ENCODE measurements around the gene PEAK3. TPM values are rescaled to one million over a fixed set of nuclear protein-coding genes. Genes with fewer than 3 reads are reported as not detected.

PEAK3 gene
- total and polyA plus RNA-seq, 2 donors (not counting 1 experiment from before 2014, with no cell fraction given), result 0.18 to 0.71 TPM

DNA sequence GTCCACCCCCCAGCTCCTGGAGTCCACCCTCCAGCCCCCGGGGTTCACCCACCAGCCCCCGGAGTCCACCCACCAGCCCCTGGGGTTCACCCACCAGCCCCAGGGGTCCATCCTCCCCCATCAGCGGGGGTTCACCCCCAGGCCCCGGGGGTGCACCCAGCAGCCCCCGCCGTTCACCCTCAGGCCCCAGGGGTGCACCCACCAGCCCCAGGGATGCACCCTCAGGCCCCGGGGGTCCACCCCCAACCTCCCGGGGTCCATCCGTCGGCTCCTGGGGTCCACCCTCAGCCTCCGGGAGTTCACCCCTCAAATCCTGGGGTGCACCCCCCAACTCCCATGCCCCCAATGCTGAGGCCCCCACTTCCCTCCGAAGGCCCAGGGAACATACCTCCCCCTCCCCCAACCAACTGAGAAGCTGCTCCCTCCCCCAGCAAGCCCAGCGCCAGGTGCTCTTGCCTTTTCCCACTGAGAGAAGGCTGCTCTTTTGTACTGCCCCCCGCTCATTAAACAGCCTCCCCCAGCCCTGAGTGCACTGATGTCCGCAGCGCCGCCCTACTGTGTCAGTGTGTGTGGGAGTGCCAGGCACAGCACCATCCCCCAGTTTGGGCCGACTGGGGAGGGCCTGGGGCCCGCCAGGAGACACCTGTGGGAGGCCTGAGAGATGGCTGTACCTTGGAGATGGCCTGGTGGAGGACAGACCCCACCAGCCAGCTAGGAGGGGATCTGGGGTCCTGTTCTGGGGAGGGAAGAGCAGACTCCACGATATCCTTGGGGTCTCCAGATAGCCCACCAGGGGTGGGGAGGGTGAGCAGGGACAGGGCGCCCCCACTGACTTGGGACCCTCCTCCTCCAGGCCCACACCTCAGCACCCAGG lies 33.6 kb downstream of the PEAK3 start:
- no peak overlapping the region for H2AFZ ChIP-seq (ENCODE audit: insufficient read depth, low read depth, low read length, poor library complexity, severe bottlenecking)
- CTCF ChIA-PET, result no interaction called here
- H3K4me1 Mint-ChIP-seq, result peaks cover 16% of the 10 kb centered on the region
- peaks cover 0 to 38% (median 14%) of the 10 kb centered on the region in 4 experiments for H3K27me3 ChIP-seq (replicated peaks in 1 of 4; ENCODE audit: control extremely low read depth in 1 of 4, control insufficient read depth in 3 of 4, insufficient read depth in 4 of 4, low read length in 3 of 4)
- intact Hi-C loops (cut with micrococcal nuclease), result no loop called here
- ATAC-seq (ENCODE audit: low read depth) (no peak), DNase-seq (no peak)
- WGBS (ENCODE audit: insufficient coverage), result 96% methylated on average over 9 of the region's 21 CpGs
- H3K9me3 Mint-ChIP-seq (ENCODE audit: insufficient read depth), result no peaks in the 10 kb centered on the region
- H4K20me1 ChIP-seq (ENCODE audit: control insufficient read depth, insufficient read depth, low read length, poor library complexity, severe bottlenecking), result peaks cover 81% of the 10 kb centered on the region
- H3K9me3 ChIP-seq (ENCODE audit: control extremely low read depth in 1 of 3, control insufficient read depth in 2 of 3, insufficient read depth in 1 of 3, low read length in 2 of 3), result peaks cover 0 to 15% (median 0%) of the 10 kb centered on the region in 3 donors
- H3K4me3 Mint-ChIP-seq, result no peak overlapping the region
- no peak overlapping the region for H3K4me3 ChIP-seq (ENCODE audit: control extremely low read depth in 1 of 5, extremely low read depth in 1 of 5, insufficient read depth in 1 of 5, low read depth in 2 of 5, low read length in 4 of 5)
- H3K27ac Mint-ChIP-seq, result no peak overlapping the region
- peaks cover 0 to 52% of the 10 kb centered on the region in 2 experiments for H3K36me3 ChIP-seq (replicated peaks in 1 of 2; ENCODE audit: control extremely low read depth in 1 of 2, control insufficient read depth in 1 of 2, extremely low read depth in 1 of 2, insufficient read depth in 2 of 2, low read length in 1 of 2)
- POLR2A ChIA-PET, result no interaction called here
- TF ChIP-seq EZH2 (IDR thresholded peaks at IDR 0.05; ENCODE audit: borderline replicate concordance, insufficient read depth, low read depth, low read length, poor library complexity, severe bottlenecking), result no peak
- no peaks in the 10 kb centered on the region for H3K27me3 Mint-ChIP-seq
- no peak overlapping the region for H3K9ac ChIP-seq (ENCODE audit: low read length)
- H3K27ac ChIP-seq (ENCODE audit: low read length in 2 of 2), result no peak overlapping the region
- H3K4me2 ChIP-seq (replicated peaks; ENCODE audit: low read depth, low read length, poor library complexity, severe bottlenecking), result no peak overlapping the region
- H3K79me2 ChIP-seq (ENCODE audit: control insufficient read depth, insufficient read depth, low read length), result peaks cover 33% of the 10 kb centered on the region
- peaks cover 26 to 28% of the 10 kb centered on the region in 2 donors for H3K4me1 ChIP-seq (ENCODE audit: control insufficient read depth in 2 of 2, insufficient read depth in 2 of 2, low read length in 2 of 2)

DNA sequence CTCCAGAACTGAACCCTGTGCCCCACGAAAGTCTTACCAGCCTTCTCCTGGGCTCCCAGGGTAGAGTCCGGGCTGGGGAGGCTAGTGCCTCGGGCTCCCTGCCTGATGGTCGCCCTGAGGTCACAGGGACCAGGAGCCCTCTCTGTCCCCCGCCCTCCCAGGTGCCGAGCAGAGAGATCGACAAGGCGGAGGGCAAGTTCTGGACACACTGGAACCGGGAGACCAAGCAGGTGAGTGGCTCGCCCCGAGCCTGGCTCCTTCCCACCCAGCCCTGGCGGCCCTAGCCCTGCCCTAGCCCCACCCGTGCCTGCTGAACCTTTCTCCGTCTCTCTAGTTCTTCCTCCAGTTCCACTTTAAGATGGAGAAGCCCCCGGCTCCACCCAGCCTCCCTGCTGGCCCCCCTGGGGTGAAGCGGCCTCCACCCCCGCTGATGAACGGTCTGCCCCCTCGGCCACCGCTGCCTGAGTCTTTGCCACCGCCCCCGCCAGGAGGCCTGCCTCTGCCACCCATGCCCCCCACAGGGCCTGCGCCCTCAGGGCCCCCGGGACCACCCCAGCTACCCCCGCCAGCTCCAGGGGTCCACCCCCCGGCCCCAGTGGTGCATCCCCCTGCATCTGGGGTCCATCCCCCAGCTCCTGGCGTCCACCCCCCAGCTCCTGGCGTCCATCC lies 34.4 kb downstream of the PEAK3 start:
- TF ChIP-seq EZH2 (IDR thresholded peaks at IDR 0.05; ENCODE audit: borderline replicate concordance, insufficient read depth, low read depth, low read length, poor library complexity, severe bottlenecking), result no peak
- TF ChIP-seq, protein P1, sequence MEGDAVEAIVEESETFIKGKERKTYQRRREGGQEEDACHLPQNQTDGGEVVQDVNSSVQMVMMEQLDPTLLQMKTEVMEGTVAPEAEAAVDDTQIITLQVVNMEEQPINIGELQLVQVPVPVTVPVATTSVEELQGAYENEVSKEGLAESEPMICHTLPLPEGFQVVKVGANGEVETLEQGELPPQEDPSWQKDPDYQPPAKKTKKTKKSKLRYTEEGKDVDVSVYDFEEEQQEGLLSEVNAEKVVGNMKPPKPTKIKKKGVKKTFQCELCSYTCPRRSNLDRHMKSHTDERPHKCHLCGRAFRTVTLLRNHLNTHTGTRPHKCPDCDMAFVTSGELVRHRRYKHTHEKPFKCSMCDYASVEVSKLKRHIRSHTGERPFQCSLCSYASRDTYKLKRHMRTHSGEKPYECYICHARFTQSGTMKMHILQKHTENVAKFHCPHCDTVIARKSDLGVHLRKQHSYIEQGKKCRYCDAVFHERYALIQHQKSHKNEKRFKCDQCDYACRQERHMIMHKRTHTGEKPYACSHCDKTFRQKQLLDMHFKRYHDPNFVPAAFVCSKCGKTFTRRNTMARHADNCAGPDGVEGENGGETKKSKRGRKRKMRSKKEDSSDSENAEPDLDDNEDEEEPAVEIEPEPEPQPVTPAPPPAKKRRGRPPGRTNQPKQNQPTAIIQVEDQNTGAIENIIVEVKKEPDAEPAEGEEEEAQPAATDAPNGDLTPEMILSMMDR (IDR thresholded peaks at IDR 0.05), result no peak
- ATAC-seq (ENCODE audit: low read depth) (no peak), DNase-seq (no peak)
- Histone ChIP-seq H3K9me3 (ENCODE audit: control extremely low read depth in 1 of 3, control insufficient read depth in 2 of 3, insufficient read depth in 1 of 3, low read length in 2 of 3) (peaks cover 0 to 11% (median 0%) of the 10 kb centered on the region in 3 donors), H3K27ac (ENCODE audit: low read length in 2 of 2) (no peak overlapping the region), H3K79me2 (ENCODE audit: control insufficient read depth, insufficient read depth, low read length) (peaks cover 41% of the 10 kb centered on the region), H3K4me1 (ENCODE audit: control insufficient read depth in 2 of 2, insufficient read depth in 2 of 2, low read length in 2 of 2) (peaks cover 20 to 21% of the 10 kb centered on the region in 2 donors), H4K20me1 (ENCODE audit: control insufficient read depth, insufficient read depth, low read length, poor library complexity, severe bottlenecking) (peaks cover 89% of the 10 kb centered on the region), H3K4me2 (replicated peaks; ENCODE audit: low read depth, low read length, poor library complexity, severe bottlenecking) (no peak overlapping the region), H3K36me3 (replicated peaks in 1 of 2; ENCODE audit: control extremely low read depth in 1 of 2, control insufficient read depth in 1 of 2, extremely low read depth in 1 of 2, insufficient read depth in 2 of 2, low read length in 1 of 2) (peaks cover 0 to 60% of the 10 kb centered on the region in 2 experiments), H3K27me3 (replicated peaks in 1 of 4; ENCODE audit: control extremely low read depth in 1 of 4, control insufficient read depth in 3 of 4, insufficient read depth in 4 of 4, low read length in 3 of 4) (peaks cover 0 to 32% (median 11%) of the 10 kb centered on the region in 4 experiments), H2AFZ (ENCODE audit: insufficient read depth, low read depth, low read length, poor library complexity, severe bottlenecking) (no peak overlapping the region), H3K9ac (ENCODE audit: low read length) (no peak overlapping the region), H3K4me3 (ENCODE audit: control extremely low read depth in 1 of 5, extremely low read depth in 1 of 5, insufficient read depth in 1 of 5, low read depth in 2 of 5, low read length in 4 of 5) (no peak overlapping the region)
- CTCF ChIA-PET, result no interaction called here
- Mint-ChIP-seq H3K4me3 (no peak overlapping the region), H3K27ac (no peak overlapping the region), H3K27me3 (no peaks in the 10 kb centered on the region), H3K4me1 (peaks cover 11% of the 10 kb centered on the region), H3K9me3 (ENCODE audit: insufficient read depth) (no peaks in the 10 kb centered on the region)
- WGBS (ENCODE audit: insufficient coverage), result 97% methylated on average over 19 of the region's 28 CpGs
- intact Hi-C loops (cut with micrococcal nuclease), result no loop called here
- POLR2A ChIA-PET, result no interaction called here

Data from B cell (primary cell).